WTC11 (cell line): ENCODE measurements around the gene POP4. TPM values are rescaled to one million over a fixed set of nuclear protein-coding genes. Genes with fewer than 3 reads are reported as not detected.

Experiments used
- ATF1 ChIP-seq: sonication (generic); formaldehyde crosslinking; IDR thresholded peaks from 2 replicates; pipeline ENCODE4 v1.8.1; 2023; ENCODE audit warnings: mild to moderate bottlenecking, moderate library complexity, missing genetic modification reagents
- CREB1 ChIP-seq: sonication (generic); formaldehyde crosslinking; IDR thresholded peaks from 2 replicates; pipeline ENCODE4 v1.8.0; 2023; ENCODE audit warnings: mild to moderate bottlenecking, missing genetic modification reagents
- HMGA2 ChIP-seq: fragments of 250-450 bp; sonication (Bioruptor Pico); IDR thresholded peaks from 2 replicates; pipeline ENCODE4 v1.4.0; 2021; ENCODE audit warnings: mild to moderate bottlenecking, moderate library complexity
- JAZF1 ChIP-seq: fragments of 250-450 bp; sonication (Bioruptor Pico); IDR thresholded peaks from 2 replicates; pipeline ENCODE4 v1.9.0; 2021; ENCODE audit warnings: moderate library complexity, mild to moderate bottlenecking, inconsistent platforms
- NFYB ChIP-seq: sonication (generic); formaldehyde crosslinking; conservative IDR thresholded peaks from 2 replicates; pipeline ENCODE4 v1.8.0; 2022; ENCODE audit warnings: low read depth, missing genetic modification reagents
- OVOL2 ChIP-seq: fragments of 250-450 bp; sonication (Bioruptor Pico); IDR thresholded peaks from 2 replicates; pipeline ENCODE4 v1.9.0; 2021; ENCODE audit warnings: mild to moderate bottlenecking, borderline replicate concordance
- PRRX2 ChIP-seq: fragments of 250-450 bp; sonication (Bioruptor Pico); IDR thresholded peaks from 2 replicates; pipeline ENCODE4 v1.8.0; 2021; ENCODE audit warnings: mild to moderate bottlenecking
- TEAD1 ChIP-seq: sonication (generic); formaldehyde crosslinking; IDR thresholded peaks from 2 replicates; pipeline ENCODE4 v1.8.0; 2022; ENCODE audit warnings: mild to moderate bottlenecking, missing genetic modification reagents
- TP53 ChIP-seq: sonication (generic); formaldehyde crosslinking; IDR thresholded peaks from 2 replicates; pipeline ENCODE4 v1.8.1; 2023; ENCODE audit warnings: mild to moderate bottlenecking, missing genetic modification reagents
- ZNF232 ChIP-seq: sonication (generic); formaldehyde crosslinking; IDR thresholded peaks from 2 replicates; pipeline ENCODE4 v1.8.0; 2022; ENCODE audit warnings: mild to moderate bottlenecking, missing genetic modification reagents
- total RNA-seq: library from RNA; stranded (reverse); gene quantifications from 3 replicates; pipeline ENCODE4 v1.2.3, GENCODE V29; 2021
- TF ChIP-seq, protein P1 (sequence below): sonication (generic); formaldehyde crosslinking; IDR thresholded peaks from 2 replicates; pipeline ENCODE4 v1.8.1; 2022; ENCODE audit warnings: mild to moderate bottlenecking, missing genetic modification reagents, moderate library complexity, borderline replicate concordance
- TF ChIP-seq, protein P2 (sequence below): sonication (generic); formaldehyde crosslinking; IDR thresholded peaks from 2 replicates; pipeline ENCODE4 v1.8.1; 2023; ENCODE audit warnings: mild to moderate bottlenecking, missing genetic modification reagents, borderline replicate concordance
- TF ChIP-seq, protein P3 (sequence below): sonication (generic); formaldehyde crosslinking; IDR thresholded peaks from 2 replicates; pipeline ENCODE4 v1.8.1; 2022; ENCODE audit warnings: missing genetic modification reagents, borderline replicate concordance
- TF ChIP-seq, protein P4 (sequence below): sonication (generic); formaldehyde crosslinking; IDR thresholded peaks from 2 replicates; pipeline ENCODE4 v1.8.1; 2023; ENCODE audit warnings: mild to moderate bottlenecking, missing genetic modification reagents
- TF ChIP-seq, protein P5 (sequence below): sonication (generic); formaldehyde crosslinking; conservative IDR thresholded peaks from 2 replicates; pipeline ENCODE4 v1.8.1; 2022; ENCODE audit warnings: mild to moderate bottlenecking, missing genetic modification reagents
- TF ChIP-seq, protein P6 (sequence below): fragments of 250-450 bp; sonication (Bioruptor Pico); IDR thresholded peaks from 2 replicates; pipeline ENCODE4 v1.8.0; 2021; ENCODE audit warnings: mild to moderate bottlenecking
- TF ChIP-seq, protein P7 (sequence below): fragments of 250-450 bp; sonication (Bioruptor Pico); IDR thresholded peaks from 2 replicates; pipeline ENCODE4 v2.1.2; 2022; ENCODE audit warnings: mild to moderate bottlenecking, moderate library complexity
- TF ChIP-seq, protein P8 (sequence below): sonication (generic); formaldehyde crosslinking; conservative IDR thresholded peaks from 2 replicates; pipeline ENCODE4 v1.8.1; 2023; ENCODE audit warnings: mild to moderate bottlenecking, low read depth, missing genetic modification reagents, moderate library complexity
- TF ChIP-seq, protein P9 (sequence below): sonication (generic); formaldehyde crosslinking; IDR thresholded peaks from 2 replicates; pipeline ENCODE4 v1.8.0; 2023; ENCODE audit warnings: missing genetic modification reagents, mild to moderate bottlenecking, borderline replicate concordance

POP4 gene
- total RNA-seq, 1 experiment from 2014 or later: 46.7 TPM

DNA sequence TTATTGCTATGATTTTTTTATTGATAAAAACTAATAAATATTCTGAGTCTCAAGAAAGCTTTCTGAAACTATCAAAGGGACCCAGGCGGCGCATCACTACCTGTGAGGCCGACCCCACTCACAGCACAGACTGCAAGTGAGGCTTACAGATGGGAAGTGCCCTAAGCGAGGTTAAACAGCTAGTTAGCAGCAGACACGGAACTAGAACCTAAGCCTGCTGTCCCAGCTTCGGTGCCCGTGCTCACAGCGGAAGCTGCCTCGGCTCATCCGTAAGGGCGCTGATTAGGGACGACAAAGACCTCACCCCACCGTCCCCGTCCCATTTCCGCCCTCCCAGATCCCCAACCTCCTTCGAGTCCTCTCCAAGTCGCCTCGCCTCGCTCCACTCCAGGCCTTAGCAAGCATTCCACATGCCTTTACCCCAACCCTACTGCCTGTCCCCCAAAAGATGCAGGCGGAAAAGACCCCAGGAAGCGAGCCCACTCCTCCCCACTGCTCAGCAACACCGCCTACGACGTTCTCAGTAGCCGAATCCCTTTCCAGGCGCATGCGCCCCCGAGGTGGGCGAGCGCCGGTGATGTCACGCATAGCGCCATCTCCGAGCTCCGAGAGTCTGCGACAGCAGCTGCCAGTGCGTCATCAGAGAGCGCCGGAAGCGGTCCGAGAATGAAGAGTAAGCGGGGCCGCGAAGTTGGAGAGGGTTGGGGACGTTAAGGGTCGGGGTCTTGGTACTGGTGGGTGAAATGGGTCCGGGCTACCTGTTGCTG, at the start of gene POP4 (continued):
- TF ChIP-seq, protein P1, sequence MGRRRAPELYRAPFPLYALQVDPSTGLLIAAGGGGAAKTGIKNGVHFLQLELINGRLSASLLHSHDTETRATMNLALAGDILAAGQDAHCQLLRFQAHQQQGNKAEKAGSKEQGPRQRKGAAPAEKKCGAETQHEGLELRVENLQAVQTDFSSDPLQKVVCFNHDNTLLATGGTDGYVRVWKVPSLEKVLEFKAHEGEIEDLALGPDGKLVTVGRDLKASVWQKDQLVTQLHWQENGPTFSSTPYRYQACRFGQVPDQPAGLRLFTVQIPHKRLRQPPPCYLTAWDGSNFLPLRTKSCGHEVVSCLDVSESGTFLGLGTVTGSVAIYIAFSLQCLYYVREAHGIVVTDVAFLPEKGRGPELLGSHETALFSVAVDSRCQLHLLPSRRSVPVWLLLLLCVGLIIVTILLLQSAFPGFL (CRISPR knock-in tag): no peak
- TF ChIP-seq, protein P2, sequence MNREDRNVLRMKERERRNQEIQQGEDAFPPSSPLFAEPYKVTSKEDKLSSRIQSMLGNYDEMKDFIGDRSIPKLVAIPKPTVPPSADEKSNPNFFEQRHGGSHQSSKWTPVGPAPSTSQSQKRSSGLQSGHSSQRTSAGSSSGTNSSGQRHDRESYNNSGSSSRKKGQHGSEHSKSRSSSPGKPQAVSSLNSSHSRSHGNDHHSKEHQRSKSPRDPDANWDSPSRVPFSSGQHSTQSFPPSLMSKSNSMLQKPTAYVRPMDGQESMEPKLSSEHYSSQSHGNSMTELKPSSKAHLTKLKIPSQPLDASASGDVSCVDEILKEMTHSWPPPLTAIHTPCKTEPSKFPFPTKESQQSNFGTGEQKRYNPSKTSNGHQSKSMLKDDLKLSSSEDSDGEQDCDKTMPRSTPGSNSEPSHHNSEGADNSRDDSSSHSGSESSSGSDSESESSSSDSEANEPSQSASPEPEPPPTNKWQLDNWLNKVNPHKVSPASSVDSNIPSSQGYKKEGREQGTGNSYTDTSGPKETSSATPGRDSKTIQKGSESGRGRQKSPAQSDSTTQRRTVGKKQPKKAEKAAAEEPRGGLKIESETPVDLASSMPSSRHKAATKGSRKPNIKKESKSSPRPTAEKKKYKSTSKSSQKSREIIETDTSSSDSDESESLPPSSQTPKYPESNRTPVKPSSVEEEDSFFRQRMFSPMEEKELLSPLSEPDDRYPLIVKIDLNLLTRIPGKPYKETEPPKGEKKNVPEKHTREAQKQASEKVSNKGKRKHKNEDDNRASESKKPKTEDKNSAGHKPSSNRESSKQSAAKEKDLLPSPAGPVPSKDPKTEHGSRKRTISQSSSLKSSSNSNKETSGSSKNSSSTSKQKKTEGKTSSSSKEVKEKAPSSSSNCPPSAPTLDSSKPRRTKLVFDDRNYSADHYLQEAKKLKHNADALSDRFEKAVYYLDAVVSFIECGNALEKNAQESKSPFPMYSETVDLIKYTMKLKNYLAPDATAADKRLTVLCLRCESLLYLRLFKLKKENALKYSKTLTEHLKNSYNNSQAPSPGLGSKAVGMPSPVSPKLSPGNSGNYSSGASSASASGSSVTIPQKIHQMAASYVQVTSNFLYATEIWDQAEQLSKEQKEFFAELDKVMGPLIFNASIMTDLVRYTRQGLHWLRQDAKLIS: no peak
- peak; percentile 87; the same call in 1 of the 2 replicates for TF ChIP-seq ATF1
- TF ChIP-seq OVOL2 (CRISPR knock-in tag): no peak
- no peak for TF ChIP-seq HMGA2 (CRISPR knock-in tag)
- TF ChIP-seq JAZF1: no peak
- TF ChIP-seq TP53 (CRISPR knock-in tag): no peak
- TF ChIP-seq, protein P3, sequence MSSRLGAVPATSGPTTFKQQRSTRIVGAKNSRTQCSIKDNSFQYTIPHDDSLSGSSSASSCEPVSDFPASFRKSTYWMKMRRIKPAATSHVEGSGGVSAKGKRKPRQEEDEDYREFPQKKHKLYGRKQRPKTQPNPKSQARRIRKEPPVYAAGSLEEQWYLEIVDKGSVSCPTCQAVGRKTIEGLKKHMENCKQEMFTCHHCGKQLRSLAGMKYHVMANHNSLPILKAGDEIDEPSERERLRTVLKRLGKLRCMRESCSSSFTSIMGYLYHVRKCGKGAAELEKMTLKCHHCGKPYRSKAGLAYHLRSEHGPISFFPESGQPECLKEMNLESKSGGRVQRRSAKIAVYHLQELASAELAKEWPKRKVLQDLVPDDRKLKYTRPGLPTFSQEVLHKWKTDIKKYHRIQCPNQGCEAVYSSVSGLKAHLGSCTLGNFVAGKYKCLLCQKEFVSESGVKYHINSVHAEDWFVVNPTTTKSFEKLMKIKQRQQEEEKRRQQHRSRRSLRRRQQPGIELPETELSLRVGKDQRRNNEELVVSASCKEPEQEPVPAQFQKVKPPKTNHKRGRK (CRISPR knock-in tag): no peak
- TF ChIP-seq NFYB (CRISPR knock-in tag): peak; percentile 7; the same call in 1 of the 2 replicates
- no peak for TF ChIP-seq PRRX2 (CRISPR knock-in tag)
- TF ChIP-seq ZNF232: no peak
- TF ChIP-seq, protein P4, sequence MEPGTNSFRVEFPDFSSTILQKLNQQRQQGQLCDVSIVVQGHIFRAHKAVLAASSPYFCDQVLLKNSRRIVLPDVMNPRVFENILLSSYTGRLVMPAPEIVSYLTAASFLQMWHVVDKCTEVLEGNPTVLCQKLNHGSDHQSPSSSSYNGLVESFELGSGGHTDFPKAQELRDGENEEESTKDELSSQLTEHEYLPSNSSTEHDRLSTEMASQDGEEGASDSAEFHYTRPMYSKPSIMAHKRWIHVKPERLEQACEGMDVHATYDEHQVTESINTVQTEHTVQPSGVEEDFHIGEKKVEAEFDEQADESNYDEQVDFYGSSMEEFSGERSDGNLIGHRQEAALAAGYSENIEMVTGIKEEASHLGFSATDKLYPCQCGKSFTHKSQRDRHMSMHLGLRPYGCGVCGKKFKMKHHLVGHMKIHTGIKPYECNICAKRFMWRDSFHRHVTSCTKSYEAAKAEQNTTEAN (CRISPR knock-in tag): peak; percentile 83; the same call in 1 of the 2 replicates
- TF ChIP-seq, protein P5, sequence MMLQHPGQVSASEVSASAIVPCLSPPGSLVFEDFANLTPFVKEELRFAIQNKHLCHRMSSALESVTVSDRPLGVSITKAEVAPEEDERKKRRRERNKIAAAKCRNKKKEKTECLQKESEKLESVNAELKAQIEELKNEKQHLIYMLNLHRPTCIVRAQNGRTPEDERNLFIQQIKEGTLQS (CRISPR knock-in tag): no peak
- TF ChIP-seq CREB1 (CRISPR knock-in tag): peak; percentile 82
- TF ChIP-seq, protein P6, sequence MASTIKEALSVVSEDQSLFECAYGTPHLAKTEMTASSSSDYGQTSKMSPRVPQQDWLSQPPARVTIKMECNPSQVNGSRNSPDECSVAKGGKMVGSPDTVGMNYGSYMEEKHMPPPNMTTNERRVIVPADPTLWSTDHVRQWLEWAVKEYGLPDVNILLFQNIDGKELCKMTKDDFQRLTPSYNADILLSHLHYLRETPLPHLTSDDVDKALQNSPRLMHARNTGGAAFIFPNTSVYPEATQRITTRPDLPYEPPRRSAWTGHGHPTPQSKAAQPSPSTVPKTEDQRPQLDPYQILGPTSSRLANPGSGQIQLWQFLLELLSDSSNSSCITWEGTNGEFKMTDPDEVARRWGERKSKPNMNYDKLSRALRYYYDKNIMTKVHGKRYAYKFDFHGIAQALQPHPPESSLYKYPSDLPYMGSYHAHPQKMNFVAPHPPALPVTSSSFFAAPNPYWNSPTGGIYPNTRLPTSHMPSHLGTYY (CRISPR knock-in tag): no peak
- TF ChIP-seq, protein P7, sequence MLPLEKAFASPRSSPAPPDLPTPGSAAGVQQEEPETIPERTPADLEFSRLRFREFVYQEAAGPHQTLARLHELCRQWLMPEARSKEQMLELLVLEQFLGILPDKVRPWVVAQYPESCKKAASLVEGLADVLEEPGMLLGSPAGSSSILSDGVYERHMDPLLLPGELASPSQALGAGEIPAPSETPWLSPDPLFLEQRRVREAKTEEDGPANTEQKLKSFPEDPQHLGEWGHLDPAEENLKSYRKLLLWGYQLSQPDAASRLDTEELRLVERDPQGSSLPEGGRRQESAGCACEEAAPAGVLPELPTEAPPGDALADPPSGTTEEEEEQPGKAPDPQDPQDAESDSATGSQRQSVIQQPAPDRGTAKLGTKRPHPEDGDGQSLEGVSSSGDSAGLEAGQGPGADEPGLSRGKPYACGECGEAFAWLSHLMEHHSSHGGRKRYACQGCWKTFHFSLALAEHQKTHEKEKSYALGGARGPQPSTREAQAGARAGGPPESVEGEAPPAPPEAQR (CRISPR knock-in tag): no peak
- TF ChIP-seq, protein P8, sequence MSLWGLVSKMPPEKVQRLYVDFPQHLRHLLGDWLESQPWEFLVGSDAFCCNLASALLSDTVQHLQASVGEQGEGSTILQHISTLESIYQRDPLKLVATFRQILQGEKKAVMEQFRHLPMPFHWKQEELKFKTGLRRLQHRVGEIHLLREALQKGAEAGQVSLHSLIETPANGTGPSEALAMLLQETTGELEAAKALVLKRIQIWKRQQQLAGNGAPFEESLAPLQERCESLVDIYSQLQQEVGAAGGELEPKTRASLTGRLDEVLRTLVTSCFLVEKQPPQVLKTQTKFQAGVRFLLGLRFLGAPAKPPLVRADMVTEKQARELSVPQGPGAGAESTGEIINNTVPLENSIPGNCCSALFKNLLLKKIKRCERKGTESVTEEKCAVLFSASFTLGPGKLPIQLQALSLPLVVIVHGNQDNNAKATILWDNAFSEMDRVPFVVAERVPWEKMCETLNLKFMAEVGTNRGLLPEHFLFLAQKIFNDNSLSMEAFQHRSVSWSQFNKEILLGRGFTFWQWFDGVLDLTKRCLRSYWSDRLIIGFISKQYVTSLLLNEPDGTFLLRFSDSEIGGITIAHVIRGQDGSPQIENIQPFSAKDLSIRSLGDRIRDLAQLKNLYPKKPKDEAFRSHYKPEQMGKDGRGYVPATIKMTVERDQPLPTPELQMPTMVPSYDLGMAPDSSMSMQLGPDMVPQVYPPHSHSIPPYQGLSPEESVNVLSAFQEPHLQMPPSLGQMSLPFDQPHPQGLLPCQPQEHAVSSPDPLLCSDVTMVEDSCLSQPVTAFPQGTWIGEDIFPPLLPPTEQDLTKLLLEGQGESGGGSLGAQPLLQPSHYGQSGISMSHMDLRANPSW: no peak
- TF ChIP-seq, protein P9, sequence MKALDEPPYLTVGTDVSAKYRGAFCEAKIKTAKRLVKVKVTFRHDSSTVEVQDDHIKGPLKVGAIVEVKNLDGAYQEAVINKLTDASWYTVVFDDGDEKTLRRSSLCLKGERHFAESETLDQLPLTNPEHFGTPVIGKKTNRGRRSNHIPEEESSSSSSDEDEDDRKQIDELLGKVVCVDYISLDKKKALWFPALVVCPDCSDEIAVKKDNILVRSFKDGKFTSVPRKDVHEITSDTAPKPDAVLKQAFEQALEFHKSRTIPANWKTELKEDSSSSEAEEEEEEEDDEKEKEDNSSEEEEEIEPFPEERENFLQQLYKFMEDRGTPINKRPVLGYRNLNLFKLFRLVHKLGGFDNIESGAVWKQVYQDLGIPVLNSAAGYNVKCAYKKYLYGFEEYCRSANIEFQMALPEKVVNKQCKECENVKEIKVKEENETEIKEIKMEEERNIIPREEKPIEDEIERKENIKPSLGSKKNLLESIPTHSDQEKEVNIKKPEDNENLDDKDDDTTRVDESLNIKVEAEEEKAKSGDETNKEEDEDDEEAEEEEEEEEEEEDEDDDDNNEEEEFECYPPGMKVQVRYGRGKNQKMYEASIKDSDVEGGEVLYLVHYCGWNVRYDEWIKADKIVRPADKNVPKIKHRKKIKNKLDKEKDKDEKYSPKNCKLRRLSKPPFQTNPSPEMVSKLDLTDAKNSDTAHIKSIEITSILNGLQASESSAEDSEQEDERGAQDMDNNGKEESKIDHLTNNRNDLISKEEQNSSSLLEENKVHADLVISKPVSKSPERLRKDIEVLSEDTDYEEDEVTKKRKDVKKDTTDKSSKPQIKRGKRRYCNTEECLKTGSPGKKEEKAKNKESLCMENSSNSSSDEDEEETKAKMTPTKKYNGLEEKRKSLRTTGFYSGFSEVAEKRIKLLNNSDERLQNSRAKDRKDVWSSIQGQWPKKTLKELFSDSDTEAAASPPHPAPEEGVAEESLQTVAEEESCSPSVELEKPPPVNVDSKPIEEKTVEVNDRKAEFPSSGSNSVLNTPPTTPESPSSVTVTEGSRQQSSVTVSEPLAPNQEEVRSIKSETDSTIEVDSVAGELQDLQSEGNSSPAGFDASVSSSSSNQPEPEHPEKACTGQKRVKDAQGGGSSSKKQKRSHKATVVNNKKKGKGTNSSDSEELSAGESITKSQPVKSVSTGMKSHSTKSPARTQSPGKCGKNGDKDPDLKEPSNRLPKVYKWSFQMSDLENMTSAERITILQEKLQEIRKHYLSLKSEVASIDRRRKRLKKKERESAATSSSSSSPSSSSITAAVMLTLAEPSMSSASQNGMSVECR: peak; percentile 73; the same call in 1 of the 2 replicates
- TF ChIP-seq TEAD1: peak; percentile 86
